Gastrocnemius medialis (tissue), 4 donors: Measurements from ENCODE around the gene PHACTR1. TPM values are rescaled to one million over a fixed set of nuclear protein-coding genes. Genes with fewer than 3 reads are reported as not detected.
"Not testable (repeated sequence)": the region's sequence is repeated elsewhere in the genome, so short reads cannot be mapped to it uniquely, and the experiment has no call there.

Experiments used
- ATAC-seq, 2 donors: fragments of 150-250 bp; one replicate each; pipeline ENCODE4 v1.9.1; 2016
- DNase-seq, 2 donors: peaks; one replicate each; pipeline ENCODE4 v3.0.0-alpha.2; 2019
- H3K27ac ChIP-seq, 4 donors: fragments of 200-600 bp; sonication (generic); 1 replicate in 1 of 4; 2 replicates in 3 of 4; pipeline ENCODE4 v1.5.1; 2016 to 2018; ENCODE audit warnings: mild to moderate bottlenecking in 2 of 4, moderate library complexity in 1 of 4
- H3K27me3 ChIP-seq, 3 donors: fragments of 200-600 bp; sonication (generic) in 2 of 3; 1 replicate in 1 of 3; 2 replicates in 2 of 3; pipeline versions ENCODE4 v1.5.1 to v1.6.0; 2016 to 2019; ENCODE audit warnings: mild to moderate bottlenecking in 1 of 3, moderate library complexity in 1 of 3
- H3K36me3 ChIP-seq, 2 donors: fragments of 200-600 bp; sonication (generic) in 1 of 2; one replicate each; pipeline ENCODE4 v1.5.1; 2017 to 2018
- H3K4me1 ChIP-seq, 2 donors: fragments of 200-600 bp; sonication (generic) in 1 of 2; one replicate each; pipeline ENCODE4 v1.5.1; 2016 to 2017; ENCODE audit warnings: mild to moderate bottlenecking in 2 of 2
- H3K4me3 ChIP-seq, 4 donors: fragments of 200-600 bp; sonication (generic) in 3 of 4; 1 replicate in 1 of 4; 2 replicates in 3 of 4; pipeline ENCODE4 v1.5.1; 2016 to 2019; ENCODE audit warnings: mild to moderate bottlenecking in 2 of 4
- H3K9me3 ChIP-seq, 3 donors: fragments of 200-600 bp; sonication (generic) in 2 of 3; 1 replicate in 1 of 3; 2 replicates in 2 of 3; pipeline ENCODE4 v1.5.1; 2016 to 2019
- CTCF ChIP-seq, 5 experiments: fragments of 450-650 bp in 3 of 5; fragments of 200-600 bp in 2 of 5; sonication (generic) in 2 of 5; IDR thresholded peaks in 4 of 5; conservative IDR thresholded peaks in 1 of 5; 1 replicate in 4 of 5; 2 replicates in 1 of 5; pipeline ENCODE4 v1.5.1; 2016 to 2019; ENCODE audit warnings: antibody characterized with exemption in 5 of 5, mild to moderate bottlenecking in 3 of 5, moderate library complexity in 3 of 5
- POLR2A ChIP-seq, 2 donors: fragments of 450-650 bp; IDR thresholded peaks; one replicate each; pipeline ENCODE4 v1.6.1; 2017; ENCODE audit warnings: antibody characterized with exemption in 2 of 2, mild to moderate bottlenecking in 2 of 2, moderate library complexity in 2 of 2
- in situ Hi-C, 4 donors: fragments of 200-750 bp; cut with MboI; loops; one replicate each; pipeline versions ENCODE4 v1.15.0 to v1.8.0; 2017; ENCODE audit warnings: low sequenced_read_pairs in 4 of 4
- intact Hi-C: fragments of 100-400 bp; cut with DNase I; formaldehyde crosslinking; loops from one replicate; pipeline ENCODE4 v1.15.1; 2023; ENCODE audit warnings: low total_unique reads
- total RNA-seq, 4 donors: library from RNA; depleted of rRNA; stranded (reverse); fragments of >200 nt; gene quantifications; one replicate each; pipeline versions ENCODE4 v1.1.0 to v1.2.3, GENCODE V29; 2016

Gene PHACTR1
- total RNA-seq, 4 donors from 2014 or later: 0.07 to 0.82 (median 0.21) TPM

- Histone ChIP-seq H3K9me3 (no peaks in the 10 kb centered on the region), H3K4me3 (no peak overlapping the region), H3K4me1 (no peaks in the 10 kb centered on the region), H3K27ac (no peak overlapping the region), H3K27me3 (no peaks in the 10 kb centered on the region), H3K36me3 (no peaks in the 10 kb centered on the region)
- TF ChIP-seq POLR2A (IDR thresholded peaks at IDR 0.05) (no peak), CTCF (IDR thresholded peaks at IDR 0.05 in 4 of 5, conservative IDR thresholded peaks at IDR 0.05 in 1 of 5) (no peak)
- intact Hi-C loops: no loop called here
- in situ Hi-C loops: no loop called here
- no peak for ATAC-seq
- DNase-seq: no peak
Observed at GRCh38 chr6:12939314-12939713, 222.7 kb downstream of the PHACTR1 start.

- H3K27me3 ChIP-seq: no peaks in the 10 kb centered on the region
- TF ChIP-seq CTCF (IDR thresholded peaks at IDR 0.05 in 4 of 5, conservative IDR thresholded peaks at IDR 0.05 in 1 of 5) (no peak), POLR2A (IDR thresholded peaks at IDR 0.05) (no peak)
- intact Hi-C loops (no loop called here), in situ Hi-C loops (no loop called here)
- ATAC-seq (no peak), DNase-seq (no peak)
- no peaks in the 10 kb centered on the region for H3K9me3 ChIP-seq
- no peak overlapping the region for H3K27ac ChIP-seq
- H3K36me3 ChIP-seq: no peaks in the 10 kb centered on the region
- no peaks in the 10 kb centered on the region for H3K4me1 ChIP-seq
- H3K4me3 ChIP-seq: no peak overlapping the region
Observed at GRCh38 chr6:12941422-12941821, 224.9 kb downstream of the PHACTR1 start.

GRCh38 chr6:12943549-12943948 is 227.0 kb downstream of the PHACTR1 start:
- H3K27me3 ChIP-seq: no peaks in the 10 kb centered on the region
- no peaks in the 10 kb centered on the region for H3K36me3 ChIP-seq
- H3K4me3 ChIP-seq: no peak overlapping the region
- H3K9me3 ChIP-seq: no peaks in the 10 kb centered on the region
- ATAC-seq (no peak), DNase-seq (no peak)
- intact Hi-C loops: no loop called here
- no peaks in the 10 kb centered on the region for H3K4me1 ChIP-seq
- in situ Hi-C loops: no loop called here
- H3K27ac ChIP-seq: no peak overlapping the region
- TF ChIP-seq POLR2A (IDR thresholded peaks at IDR 0.05): no peak
- no peak for TF ChIP-seq CTCF (IDR thresholded peaks at IDR 0.05 in 4 of 5, conservative IDR thresholded peaks at IDR 0.05 in 1 of 5)

- ATAC-seq (no peak), DNase-seq (no peak)
- no peaks in the 10 kb centered on the region for H3K9me3 ChIP-seq
- no peak for TF ChIP-seq CTCF (IDR thresholded peaks at IDR 0.05 in 4 of 5, conservative IDR thresholded peaks at IDR 0.05 in 1 of 5)
- no peak for TF ChIP-seq POLR2A (IDR thresholded peaks at IDR 0.05)
- in situ Hi-C loops (no loop called here), intact Hi-C loops (no loop called here)
- H3K27ac ChIP-seq: no peak overlapping the region
- H3K4me3 ChIP-seq: no peak overlapping the region
- no peaks in the 10 kb centered on the region for H3K4me1 ChIP-seq
- H3K36me3 ChIP-seq: no peaks in the 10 kb centered on the region
- no peaks in the 10 kb centered on the region for H3K27me3 ChIP-seq
Observed at GRCh38 chr6:12944001-12944400, 227.4 kb downstream of the PHACTR1 start.

GRCh38 chr6:12944528-12944927 is 228.0 kb downstream of the PHACTR1 start:
- H3K27me3 ChIP-seq, H3K36me3 ChIP-seq, ATAC-seq, H3K27ac ChIP-seq, DNase-seq, intact Hi-C loops, H3K4me1 ChIP-seq, in situ Hi-C loops, H3K4me3 ChIP-seq, H3K9me3 ChIP-seq: not testable (repeated sequence)
